Nucleus accumbens (tissue), 56 donors: ENCODE results near the gene LSMEM2.
"Not testable (repeated sequence)": the region's sequence is repeated elsewhere in the genome, so short reads cannot be mapped to it uniquely, and the experiment has no call there.

ENCODE experiments used
- DNase-seq, 56 donors: peaks; one replicate each; lab custom pipeline; 2025; lab: John Stamatoyannopoulos, UW

Gene LSMEM2

GRCh38 chr3:50275141-50275995, 3.5 kb upstream of the LSMEM2 start:
- DNase-seq = no peak

GRCh38 chr3:50275996-50276761, 2.7 kb upstream of the LSMEM2 start:
- DNase-seq = no peak

GRCh38 chr3:50276762-50277101, 2.2 kb upstream of the LSMEM2 start:
- no peak for DNase-seq

GRCh38 chr3:50278123-50278879, 586 bp upstream of the LSMEM2 start:
- peak in 26 of 56 donors; percentile 17 to 77 (median 50) for DNase-seq

- no peak for DNase-seq
Observed at GRCh38 chr3:50279255-50280016, 549 bp downstream of the LSMEM2 start.

- DNase-seq = not testable (repeated sequence)
Observed at GRCh38 chr3:50284121-50284520, 5.2 kb downstream of the LSMEM2 start.

- DNase-seq = no peak
Observed at GRCh38 chr3:50286322-50287227, 7.7 kb downstream of the LSMEM2 start.

GRCh38 chr3:50287262-50287661, 8.4 kb downstream of the LSMEM2 start:
- DNase-seq = no peak

GRCh38 chr3:50288387-50289007, 9.6 kb downstream of the LSMEM2 start:
- DNase-seq = no peak

- no peak for DNase-seq
Observed at GRCh38 chr3:50289130-50289529, 10.2 kb downstream of the LSMEM2 start.

GRCh38 chr3:50290161-50290641, 11.3 kb downstream of the LSMEM2 start:
- DNase-seq = no peak

GRCh38 chr3:50292159-50293078, 13.5 kb downstream of the LSMEM2 start, which contains the start of gene IFRD2:
IFRD2 (minus strand) TSS chr3:50292429; CDS start chr3:50292274, 155 bp downstream.
- peak; percentile 86 to 99 (median 97) for DNase-seq

- no peak for DNase-seq
Observed at GRCh38 chr3:50293079-50293801, 14.4 kb downstream of the LSMEM2 start.

- no peak for DNase-seq
Observed at GRCh38 chr3:50294089-50294488, 15.2 kb downstream of the LSMEM2 start.

GRCh38 chr3:50294492-50295403, 15.9 kb downstream of the LSMEM2 start:
- no peak for DNase-seq
